GM10266 (cell line): Measurements from ENCODE around the gene P2RX6.
"Not testable (repeated sequence)": the region's sequence is repeated elsewhere in the genome, so short reads cannot be mapped to it uniquely, and the experiment has no call there.

Experiments
- DNase-seq: peaks from one replicate; pipeline ENCODE4 v3.0.0; 2012; ENCODE audit errors: extremely low spot score
- TF ChIP-seq, protein P1 (sequence below): IDR thresholded peaks from 2 replicates; pipeline ENCODE4 v1.5.1; 2012; ENCODE audit warnings: mild to moderate bottlenecking, low read depth; ENCODE audit not compliant: control insufficient read depth, insufficient read depth; ENCODE audit errors: missing control alignments

The P2RX6 gene

DNA sequence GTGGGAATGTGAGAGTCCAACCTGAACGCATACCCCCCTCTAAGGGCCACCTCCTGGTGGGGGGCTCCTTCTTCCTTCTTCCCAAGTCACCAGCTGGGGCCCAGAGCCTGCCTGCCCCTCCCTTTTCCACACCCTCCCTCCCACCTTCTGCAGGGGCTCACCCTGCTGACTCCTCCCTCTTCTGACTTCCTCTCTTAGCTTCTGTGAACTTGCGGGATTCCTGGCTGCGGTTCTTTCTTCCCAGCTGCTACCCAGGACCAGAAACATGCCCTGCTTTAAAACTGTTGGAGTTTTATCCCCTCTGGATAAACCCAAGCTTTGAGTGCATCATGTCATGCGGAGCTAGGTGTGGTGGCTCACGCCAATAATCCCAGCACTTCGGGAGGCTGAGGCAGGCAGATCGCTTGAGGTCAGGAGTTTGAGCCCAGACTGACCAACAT, 40.9 kb downstream of the P2RX6 start:
- TF ChIP-seq, protein P1, sequence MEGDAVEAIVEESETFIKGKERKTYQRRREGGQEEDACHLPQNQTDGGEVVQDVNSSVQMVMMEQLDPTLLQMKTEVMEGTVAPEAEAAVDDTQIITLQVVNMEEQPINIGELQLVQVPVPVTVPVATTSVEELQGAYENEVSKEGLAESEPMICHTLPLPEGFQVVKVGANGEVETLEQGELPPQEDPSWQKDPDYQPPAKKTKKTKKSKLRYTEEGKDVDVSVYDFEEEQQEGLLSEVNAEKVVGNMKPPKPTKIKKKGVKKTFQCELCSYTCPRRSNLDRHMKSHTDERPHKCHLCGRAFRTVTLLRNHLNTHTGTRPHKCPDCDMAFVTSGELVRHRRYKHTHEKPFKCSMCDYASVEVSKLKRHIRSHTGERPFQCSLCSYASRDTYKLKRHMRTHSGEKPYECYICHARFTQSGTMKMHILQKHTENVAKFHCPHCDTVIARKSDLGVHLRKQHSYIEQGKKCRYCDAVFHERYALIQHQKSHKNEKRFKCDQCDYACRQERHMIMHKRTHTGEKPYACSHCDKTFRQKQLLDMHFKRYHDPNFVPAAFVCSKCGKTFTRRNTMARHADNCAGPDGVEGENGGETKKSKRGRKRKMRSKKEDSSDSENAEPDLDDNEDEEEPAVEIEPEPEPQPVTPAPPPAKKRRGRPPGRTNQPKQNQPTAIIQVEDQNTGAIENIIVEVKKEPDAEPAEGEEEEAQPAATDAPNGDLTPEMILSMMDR: no peak
- no peak for DNase-seq

DNA sequence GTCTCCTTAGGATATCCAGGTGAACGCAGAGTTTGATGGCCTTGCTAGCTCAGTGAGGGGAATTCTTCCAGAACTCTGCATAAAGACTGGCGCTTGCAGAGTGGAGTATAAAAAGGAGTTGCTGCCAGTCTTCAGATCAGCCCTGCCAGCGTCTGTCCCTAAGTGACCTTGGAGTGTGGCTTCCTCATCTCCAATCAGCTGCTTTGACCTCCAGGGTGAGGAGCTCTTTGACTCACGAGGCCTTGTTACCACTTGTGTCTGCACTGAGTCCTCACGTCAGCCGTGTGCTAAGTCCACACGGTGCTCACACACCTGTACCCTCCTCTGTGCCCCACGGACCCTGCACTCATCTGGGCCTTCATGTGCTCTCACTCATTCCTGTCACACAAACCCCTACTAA, 45.4 kb downstream of the P2RX6 start:
- DNase-seq: not testable (repeated sequence)

DNA sequence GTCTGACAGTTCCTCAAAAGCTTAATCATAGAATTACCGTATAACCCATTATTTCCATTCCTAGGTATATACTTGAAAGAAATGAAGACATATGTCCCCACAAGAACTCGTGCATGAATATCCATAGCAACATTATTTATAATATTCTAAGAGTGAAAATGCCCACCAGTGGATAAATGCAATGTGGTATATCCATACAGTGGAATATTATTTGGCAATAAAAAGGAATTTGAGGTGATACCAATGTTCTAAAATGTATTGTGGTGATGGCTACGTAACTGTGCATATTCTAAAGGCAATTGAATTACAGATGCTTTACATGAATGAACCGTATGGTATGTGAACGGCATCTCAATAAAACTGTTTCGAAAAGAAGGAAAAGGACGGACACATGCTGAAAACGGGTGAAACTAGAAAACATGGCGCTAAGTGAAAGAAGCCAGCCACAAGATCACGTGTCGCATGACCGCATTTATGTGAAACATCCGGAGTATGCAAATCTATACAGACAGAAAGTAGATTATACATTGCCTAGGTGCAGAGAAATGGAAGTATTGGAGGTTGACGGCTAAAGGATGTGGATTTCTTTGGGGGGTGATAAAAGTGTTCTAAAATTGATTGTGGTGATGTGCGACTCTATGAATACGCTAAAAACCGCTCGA, 46.8 kb downstream of the P2RX6 start:
- DNase-seq: not testable (repeated sequence)

DNA sequence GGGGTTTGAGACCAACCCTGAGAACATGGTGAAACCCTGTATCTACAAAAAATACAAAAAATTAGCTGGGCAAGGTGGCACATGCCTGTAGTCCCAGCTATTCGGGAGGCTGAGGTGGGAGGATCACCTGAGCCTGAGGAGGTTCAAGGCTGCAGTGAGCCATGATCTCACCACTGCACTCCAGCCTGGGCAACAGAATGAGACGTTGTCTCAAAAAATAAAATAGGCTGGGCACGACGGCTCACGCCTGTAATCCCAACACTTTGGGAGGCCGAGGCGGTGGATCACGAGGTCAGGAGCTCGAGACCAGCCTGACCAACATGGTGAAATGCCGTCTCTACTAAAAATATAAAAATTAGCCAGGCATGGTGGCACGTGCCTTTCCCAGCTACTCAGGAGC, 49.5 kb downstream of the P2RX6 start:
- DNase-seq: not testable (repeated sequence)

DNA sequence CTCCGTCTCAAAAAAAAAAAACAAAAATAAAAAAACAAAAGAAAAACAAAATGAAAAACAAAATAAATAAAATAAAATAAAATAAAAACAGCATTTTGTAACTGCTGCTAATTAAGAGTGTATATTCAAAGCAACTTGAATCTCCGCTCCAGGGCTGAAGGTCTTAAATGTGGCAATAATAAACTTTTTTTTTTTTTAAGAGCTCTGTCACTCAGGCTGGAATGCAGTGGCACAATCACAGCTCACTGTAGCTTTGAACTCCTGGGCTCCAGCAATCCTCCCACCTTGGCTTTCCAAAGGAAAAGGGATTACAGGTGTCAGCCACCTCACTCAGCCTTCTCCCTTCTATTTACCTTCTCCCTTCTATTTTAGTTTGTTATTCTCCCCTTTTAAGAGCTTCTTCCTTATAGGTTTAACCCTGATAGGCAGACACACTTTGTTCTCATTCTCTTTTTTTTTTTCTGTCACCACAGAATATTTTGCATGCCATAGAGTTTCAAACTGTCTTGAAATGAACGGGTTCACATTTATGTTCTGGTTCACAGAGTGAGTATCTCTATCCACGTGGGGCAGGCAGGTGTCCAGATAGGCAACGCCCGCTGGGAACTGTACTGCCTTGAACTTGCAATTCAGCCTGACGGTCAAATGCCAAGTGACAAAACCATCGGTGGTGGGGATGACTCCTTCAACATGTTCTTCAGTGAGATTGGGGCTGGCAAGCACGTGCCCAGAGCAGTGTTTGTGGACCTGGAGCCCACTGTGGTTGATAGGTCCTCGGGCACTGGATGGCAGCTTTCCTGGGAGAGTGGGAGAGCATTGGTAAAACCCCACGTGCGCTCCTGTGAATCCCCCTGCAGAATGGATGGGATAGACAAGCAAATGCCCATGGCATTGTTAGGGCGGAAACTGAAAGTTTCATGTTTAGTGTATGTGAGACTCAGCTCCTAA, 50.2 kb downstream of the P2RX6 start:
- TF ChIP-seq, protein P1: no peak
- no peak for DNase-seq

DNA sequence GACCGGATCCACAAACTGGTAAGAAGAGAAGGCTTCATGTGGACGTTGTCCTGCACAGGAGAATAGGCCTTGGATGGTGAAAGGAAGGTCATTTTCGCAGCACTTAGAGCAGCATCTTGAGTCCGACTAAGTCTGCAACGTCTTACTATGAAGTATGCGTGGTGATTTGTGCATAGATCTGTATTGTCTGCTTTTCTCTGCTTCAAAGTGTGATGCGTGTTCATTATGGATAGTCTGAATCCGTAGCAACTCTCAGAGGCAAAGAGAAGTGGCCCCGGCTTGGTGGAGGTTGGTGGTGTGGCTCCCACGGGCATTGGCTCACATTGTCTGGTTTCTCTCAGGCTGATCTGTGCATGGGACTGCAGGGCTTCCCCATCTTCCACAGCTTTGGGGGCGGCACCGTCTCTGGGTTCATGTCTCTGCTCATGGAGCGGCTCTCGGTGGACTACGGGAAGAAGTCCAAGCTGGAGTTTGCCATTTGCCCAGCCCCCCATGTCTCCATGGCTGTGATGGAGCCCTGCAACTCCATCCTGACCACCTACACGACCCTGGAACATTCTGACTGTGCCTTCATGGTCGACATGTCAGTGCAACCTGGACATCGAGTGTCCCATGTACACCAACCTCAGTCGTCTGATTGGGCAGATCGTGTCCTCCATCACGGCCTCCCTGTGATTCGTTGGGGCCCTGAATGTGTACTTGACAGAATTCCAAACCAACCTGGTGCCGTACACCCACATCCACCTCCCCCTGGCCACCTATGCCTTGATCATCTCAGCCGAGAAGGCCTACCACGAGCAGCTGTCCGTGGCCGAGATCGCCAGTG, 52.3 kb downstream of the P2RX6 start:
- TF ChIP-seq, protein P1: no peak
- no peak for DNase-seq

DNA sequence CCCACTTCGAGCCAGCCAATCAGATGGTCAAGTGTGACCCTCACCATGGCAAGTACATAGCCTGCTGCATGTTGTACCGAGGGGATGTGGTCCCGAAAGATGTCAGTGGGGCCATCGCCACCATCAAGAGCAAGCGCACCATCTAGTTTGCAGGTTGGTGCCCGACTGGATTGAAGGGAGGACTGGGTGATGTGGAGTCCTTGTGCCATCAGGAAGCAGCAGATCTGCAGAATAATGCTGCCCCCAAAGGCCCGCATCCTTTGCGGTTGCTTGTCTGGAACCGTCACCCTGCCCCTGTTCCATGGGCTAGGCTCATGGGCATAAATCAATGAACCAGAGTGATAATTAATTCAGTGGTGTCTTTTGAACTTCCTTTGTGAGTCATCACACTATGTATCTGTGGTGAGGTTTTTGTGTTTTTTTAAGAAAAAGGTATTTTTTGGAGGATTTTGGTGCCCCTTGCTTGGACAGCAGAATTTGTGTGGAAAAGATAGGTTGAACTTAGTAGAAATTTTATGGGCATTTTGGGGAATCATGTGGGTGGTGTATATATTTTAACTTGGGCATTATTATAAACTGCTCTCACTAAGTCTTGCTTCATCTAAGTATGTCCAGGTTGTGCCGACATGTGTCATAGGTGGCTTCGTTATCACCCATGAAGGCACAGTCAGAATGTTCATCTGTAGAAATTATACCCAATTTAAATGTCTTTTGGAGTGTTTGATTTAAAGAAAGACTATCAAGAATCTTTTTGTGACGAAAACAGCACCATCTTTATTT, 53.1 kb downstream of the P2RX6 start:
- TF ChIP-seq, protein P1: no peak
- DNase-seq: no peak

DNA sequence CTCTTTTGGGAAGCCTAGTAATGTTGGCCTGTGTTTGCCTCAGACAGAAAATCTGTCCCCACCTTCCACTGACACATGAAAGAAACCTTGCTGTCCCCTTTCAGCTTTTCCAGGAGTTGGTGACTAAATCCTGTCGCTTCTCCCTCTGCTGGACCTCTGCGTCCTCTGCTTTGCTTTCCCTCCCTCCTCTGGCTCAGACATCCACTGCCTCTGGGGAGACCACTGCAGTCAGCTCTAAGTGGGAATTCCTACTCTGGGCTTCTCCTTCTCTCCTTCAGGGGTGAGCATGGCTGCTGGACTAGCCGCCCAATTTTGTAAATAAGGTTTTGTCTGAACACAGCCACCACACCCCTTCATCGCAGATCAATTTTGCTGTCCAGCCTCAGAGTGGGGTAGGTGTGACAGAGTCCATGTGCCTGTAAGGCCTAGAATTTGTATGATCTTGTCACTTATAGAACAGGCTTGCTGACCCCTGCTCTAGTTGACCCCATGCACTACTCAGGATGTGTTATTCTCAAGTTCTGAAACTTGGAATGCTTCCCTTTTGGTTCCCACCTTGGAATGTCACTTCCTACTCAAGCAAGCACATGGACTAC, 53.8 kb downstream of the P2RX6 start:
- no peak for DNase-seq
- TF ChIP-seq, protein P1: no peak
